WERI-Rb-1 (cell line): ENCODE measurements around the gene ZNF677.
"Not testable (repeated sequence)": the region's sequence is repeated elsewhere in the genome, so short reads cannot be mapped to it uniquely, and the experiment has no call there.

Experiments used
- DNase-seq: peaks from one replicate; pipeline ENCODE4 v3.0.0-alpha.2; 2020
- H3K27ac ChIP-seq: fragments of 250-450 bp; sonication (Bioruptor Pico); 2 replicates; pipeline ENCODE4 v1.5.1; 2020; ENCODE audit warnings: mild to moderate bottlenecking, moderate library complexity
- H3K27me3 ChIP-seq: fragments of 250-450 bp; sonication (Bioruptor Pico); 2 replicates; pipeline ENCODE4 v1.5.1; 2021; ENCODE audit warnings: mild to moderate bottlenecking, low read depth, moderate library complexity; ENCODE audit not compliant: insufficient read depth, severe bottlenecking
- H3K36me3 ChIP-seq: fragments of 250-450 bp; sonication (Bioruptor Pico); 2 replicates; pipeline ENCODE4 v1.5.1; 2020; ENCODE audit warnings: mild to moderate bottlenecking, moderate library complexity
- H3K4me3 ChIP-seq: 2 replicates; pipeline ENCODE4 v1.5.1; 2011; ENCODE audit warnings: low read depth, mild to moderate bottlenecking, control low read depth, low read length
- H3K9me3 ChIP-seq: fragments of 250-450 bp; sonication (Bioruptor Pico); 2 replicates; pipeline ENCODE4 v1.5.1; 2021; ENCODE audit warnings: mild to moderate bottlenecking, moderate library complexity; ENCODE audit not compliant: severe bottlenecking
- CTCF ChIP-seq: IDR thresholded peaks from 2 replicates; pipeline ENCODE4 v1.5.1; 2011; ENCODE audit warnings: low read depth, mild to moderate bottlenecking, control low read depth, inconsistent platforms, low read length

The ZNF677 gene

GRCh38 chr19:53237114-53237777 lies 17.4 kb downstream of the ZNF677 start:
- Histone ChIP-seq H3K36me3 (peaks cover 46% of the 10 kb centered on the region), H3K9me3 (peaks cover 23% of the 10 kb centered on the region), H3K27me3 (no peaks in the 10 kb centered on the region), H3K4me3 (no peak overlapping the region), H3K27ac (no peak overlapping the region)
- DNase-seq, result no peak
- no peak for TF ChIP-seq CTCF

DNA sequence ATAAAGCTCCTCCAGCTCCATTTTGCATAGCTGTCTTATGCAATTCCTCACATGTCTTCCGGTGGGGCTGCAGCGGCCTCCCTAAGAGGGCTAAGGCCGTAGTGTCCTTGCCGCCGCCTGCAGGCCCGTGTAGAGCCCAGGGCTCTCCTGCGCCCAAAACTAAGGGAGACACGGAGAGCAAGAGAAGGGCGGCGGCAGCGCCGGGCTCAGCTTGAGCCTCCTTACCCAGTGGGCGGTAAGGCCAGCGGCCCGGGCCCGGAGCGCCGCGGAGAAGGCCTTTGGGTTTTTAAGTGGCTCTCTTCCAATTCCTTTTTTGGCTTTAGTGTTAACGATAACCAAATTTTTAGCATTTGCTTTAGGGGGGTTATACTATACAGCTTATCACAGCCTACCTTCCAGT lies 30.1 kb downstream of the ZNF677 start:
- H3K4me3 ChIP-seq, result no peak overlapping the region
- no peak for TF ChIP-seq CTCF
- no peaks in the 10 kb centered on the region for H3K27me3 ChIP-seq
- H3K27ac ChIP-seq, result no peak overlapping the region
- H3K9me3 ChIP-seq, result peaks cover 5% of the 10 kb centered on the region
- no peaks in the 10 kb centered on the region for H3K36me3 ChIP-seq
- no peak for DNase-seq

GRCh38 chr19:53222716-53223115 lies 32.0 kb downstream of the ZNF677 start:
- not testable (repeated sequence) for DNase-seq, H3K27ac ChIP-seq, H3K36me3 ChIP-seq, H3K27me3 ChIP-seq, H3K4me3 ChIP-seq
- H3K9me3 ChIP-seq, result peaks cover 11% of the 10 kb centered on the region

DNA sequence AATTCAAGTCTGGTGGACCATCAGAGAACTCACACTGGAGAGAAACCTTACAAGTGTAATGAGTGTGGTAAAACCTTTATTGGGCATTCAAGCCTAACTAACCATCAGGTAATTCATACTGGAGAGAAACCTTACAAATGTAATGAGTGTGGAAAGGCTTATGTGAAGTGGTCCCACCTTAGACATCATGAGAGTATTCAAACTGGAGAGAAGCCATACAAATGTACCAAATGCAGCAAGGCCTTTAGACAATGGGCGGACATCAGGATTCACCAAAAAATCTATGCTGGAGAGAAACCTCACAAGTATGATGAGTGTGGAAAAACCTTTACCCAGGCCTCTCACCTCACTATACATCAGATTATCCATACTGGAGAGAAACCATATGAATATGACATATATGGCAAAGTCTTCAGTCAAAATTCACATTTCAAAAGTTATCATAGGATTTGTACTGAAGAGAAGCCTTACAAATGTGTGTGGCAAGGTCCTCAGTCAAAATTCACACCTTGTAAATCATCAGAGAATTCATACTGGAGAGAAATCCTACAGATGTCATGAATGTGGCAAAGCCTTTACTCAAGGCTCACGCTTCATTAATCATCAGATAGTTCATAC lies 41.9 kb downstream of the ZNF677 start:
- H3K4me3 ChIP-seq, result no peak overlapping the region
- TF ChIP-seq CTCF, result no peak
- H3K27ac ChIP-seq, result no peak overlapping the region
- peaks cover 46% of the 10 kb centered on the region for H3K9me3 ChIP-seq
- DNase-seq, result no peak
- no peaks in the 10 kb centered on the region for H3K27me3 ChIP-seq
- H3K36me3 ChIP-seq, result peaks cover 8% of the 10 kb centered on the region

DNA sequence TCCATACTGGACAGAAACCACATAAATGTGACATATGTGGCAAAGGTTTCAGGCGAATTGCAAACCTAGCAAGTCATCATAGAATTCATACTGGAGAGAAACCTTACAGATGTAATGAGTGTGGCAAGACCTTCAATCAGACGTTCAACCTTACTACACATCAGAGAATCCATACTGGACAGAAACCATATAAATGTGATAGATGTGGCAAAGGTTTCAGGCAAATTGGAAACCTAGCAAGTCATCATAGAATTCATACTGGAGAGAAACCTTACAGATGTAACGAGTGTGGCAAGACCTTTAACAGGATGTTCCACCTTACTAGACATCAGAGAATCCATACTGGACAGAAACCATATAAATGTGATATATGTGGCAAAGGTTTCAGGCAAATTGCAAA lies 43.1 kb downstream of the ZNF677 start:
- not testable (repeated sequence) for H3K36me3 ChIP-seq
- peaks cover 44% of the 10 kb centered on the region for H3K9me3 ChIP-seq

GRCh38 chr19:53196777-53197396 lies 57.8 kb downstream of the ZNF677 start:
- TF ChIP-seq CTCF, result no peak
- Histone ChIP-seq H3K36me3 (no peaks in the 10 kb centered on the region), H3K27me3 (no peaks in the 10 kb centered on the region), H3K9me3 (peaks cover 2% of the 10 kb centered on the region), H3K4me3 (peak overlapping the region; percentile 98), H3K27ac (peak overlapping the region; percentile 80)
- DNase-seq, result peak; percentile 97

More for the DNA sequence above, 43.1 kb downstream of the ZNF677 start:
- H3K27me3 ChIP-seq, H3K4me3 ChIP-seq, H3K27ac ChIP-seq, DNase-seq: not testable (repeated sequence)
